ENCODE measurements around the gene KCNN4.
"Not testable (repeated sequence)": the region's sequence is repeated elsewhere in the genome, so short reads cannot be mapped to it uniquely, and the experiment has no call there.

Gene KCNN4

GRCh38 chr19:43780706-43781525 lies at the start of gene KCNN4:
KCNN4 (minus strand) TSS chr19:43780973; CDS start chr19:43780861, 112 bp downstream.
- intact Hi-C loops (cut with DNase I; ENCODE audit: low total_unique reads): no loop called here

DNA sequence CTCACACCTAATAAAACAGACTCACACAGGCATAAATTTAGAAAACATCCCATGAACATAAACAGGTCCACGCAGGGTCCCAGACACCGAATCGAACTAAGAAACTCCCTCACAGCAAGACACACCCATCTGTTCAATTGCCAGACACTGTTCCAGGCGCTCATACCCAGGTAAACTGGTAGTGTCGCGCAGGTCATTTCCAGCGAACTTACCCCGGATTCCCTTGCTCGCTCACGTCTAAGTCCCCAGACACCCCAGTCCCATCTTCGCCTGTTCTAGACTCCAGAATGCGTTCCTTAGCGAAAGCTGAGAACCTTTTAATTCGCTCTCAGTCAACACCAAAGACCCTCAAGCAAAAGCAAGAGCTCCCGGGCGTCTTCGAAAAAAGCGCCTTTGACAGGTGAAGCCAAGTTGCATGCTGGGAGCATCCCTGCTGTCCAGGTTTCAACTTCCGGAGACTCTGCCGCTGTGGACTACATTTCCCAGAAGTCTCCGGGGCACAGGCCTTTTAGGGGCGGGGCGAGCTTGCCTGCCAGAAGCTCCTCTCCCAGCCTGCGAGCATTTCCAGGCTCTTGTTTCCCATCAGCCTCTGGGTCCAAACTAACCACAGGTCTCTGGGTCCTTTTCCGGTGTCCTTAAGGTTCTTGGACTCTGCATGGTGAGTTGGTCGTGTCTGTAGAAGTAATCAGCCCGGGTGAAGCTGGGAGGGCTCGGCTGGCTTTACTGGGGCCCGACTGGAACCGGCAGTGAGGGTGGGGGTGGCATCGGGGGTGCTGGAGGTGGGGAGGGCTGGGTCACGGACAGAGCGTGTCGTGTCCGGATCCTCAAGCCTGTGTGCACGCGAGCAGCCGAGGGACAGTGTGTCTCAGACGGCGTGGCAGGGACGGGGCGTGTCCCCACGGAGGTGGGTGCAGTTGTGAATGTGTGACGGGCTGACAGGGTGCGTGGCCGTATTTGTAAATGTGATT lies 46.3 kb upstream of the KCNN4 start, which contains the start of gene ZNF283:
Gene ZNF283, plus strand, starts transcription at position 535 of the 968 bp plus-strand sequence. CDS start 6,184 bp downstream, outside the sequence.
- peaks cover 0 to 8% (median 5%) of the 10 kb centered on the region in 4 donors for H3K4me1 ChIP-seq
- peak within 1 kb of the TSS; percentile 64 to 72 for H3K27ac ChIP-seq
- no peaks in the 10 kb centered on the region for H3K9me3 ChIP-seq
- intact Hi-C loops (cut with DNase I; ENCODE audit: low total_unique reads): no loop called here
- TF ChIP-seq CTCF (IDR thresholded peaks at IDR 0.05): no peak
- H3K27me3 ChIP-seq: no peaks in the 10 kb centered on the region
- peaks cover 31 to 37% (median 35%) of the 10 kb centered on the region in 3 donors for H3K36me3 ChIP-seq
- H3K4me3 ChIP-seq: peak within 1 kb of the TSS; percentile 58 to 59
- peak; percentile 90 to 92 for DNase-seq

More at GRCh38 chr19:43780706-43781525, at the start of gene KCNN4:
- H3K4me1 ChIP-seq: peaks cover 0 to 39% (median 10%) of the 10 kb centered on the region in 4 donors
- no peaks in the 10 kb centered on the region for H3K36me3 ChIP-seq
- H3K9me3 ChIP-seq: no peaks in the 10 kb centered on the region
- TF ChIP-seq CTCF (IDR thresholded peaks at IDR 0.05): no peak
- H3K4me3 ChIP-seq: peak within 1 kb of the TSS; percentile 5 to 22
- peak within 1 kb of the TSS in 1 of 2 donors; percentile 32 for H3K27ac ChIP-seq
- no peak for DNase-seq
- peaks cover 0 to 43% of the 10 kb centered on the region in 2 donors for H3K27me3 ChIP-seq

- Histone ChIP-seq H3K36me3 (peaks cover 7 to 13% (median 11%) of the 10 kb centered on the region in 3 donors), H3K4me1 (peaks cover 0 to 15% (median 6%) of the 10 kb centered on the region in 4 donors)
- H3K27me3 ChIP-seq; H3K9me3 ChIP-seq; DNase-seq; H3K27ac ChIP-seq; intact Hi-C loops (cut with DNase I; ENCODE audit: low total_unique reads); H3K4me3 ChIP-seq: not testable (repeated sequence)
These were observed 43.8 kb upstream of the KCNN4 start for GRCh38 chr19:43824572-43824971.

DNA sequence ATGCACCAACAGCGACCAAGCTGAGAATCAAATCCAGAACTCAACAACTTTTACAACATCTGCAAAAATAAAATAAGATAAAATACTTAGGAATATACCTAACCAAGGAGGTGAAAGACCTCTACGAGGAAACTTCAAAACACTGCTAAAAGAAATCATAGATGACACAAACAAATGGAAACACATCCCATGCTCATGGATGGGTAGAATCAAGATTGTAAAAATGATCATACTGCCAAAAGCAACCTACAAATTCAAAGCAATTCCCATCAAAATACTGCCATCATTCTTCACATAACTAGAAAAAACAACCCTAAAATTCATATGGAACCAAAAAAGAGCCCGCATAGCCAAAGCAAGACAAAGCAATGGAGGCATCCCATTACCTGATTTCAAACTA lies 43.1 kb upstream of the KCNN4 start:
- intact Hi-C loops (cut with DNase I; ENCODE audit: low total_unique reads); H3K36me3 ChIP-seq; H3K4me3 ChIP-seq; DNase-seq; H3K27me3 ChIP-seq; H3K9me3 ChIP-seq; H3K27ac ChIP-seq: not testable (repeated sequence)
- H3K4me1 ChIP-seq: peaks cover 0 to 15% (median 6%) of the 10 kb centered on the region in 4 donors

DNA sequence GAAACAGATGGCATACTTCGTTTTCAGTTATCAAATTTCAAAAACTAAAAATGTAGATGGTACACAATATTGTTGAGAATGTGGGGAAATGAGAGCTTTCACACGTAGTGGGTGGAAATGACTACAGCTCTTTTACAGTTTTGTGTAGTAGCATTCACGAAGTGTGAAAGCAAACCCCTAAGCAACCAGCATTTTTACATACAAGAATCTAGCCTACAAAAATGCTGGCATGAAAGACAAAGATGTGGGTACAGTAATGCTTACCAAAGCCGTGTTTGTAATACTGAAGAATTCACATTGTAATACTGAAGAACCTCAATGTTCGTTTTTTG lies 40.1 kb upstream of the KCNN4 start:
- peaks cover 0 to 15% of the 10 kb centered on the region in 2 donors for H3K27me3 ChIP-seq
- intact Hi-C loops (cut with DNase I; ENCODE audit: low total_unique reads): no loop called here
- peaks cover 0 to 9% (median 0%) of the 10 kb centered on the region in 4 donors for H3K4me1 ChIP-seq
- no peak for DNase-seq
- no peak overlapping the region for H3K27ac ChIP-seq
- no peaks in the 10 kb centered on the region for H3K36me3 ChIP-seq
- no peak for TF ChIP-seq CTCF (IDR thresholded peaks at IDR 0.05)
- no peaks in the 10 kb centered on the region for H3K9me3 ChIP-seq
- H3K4me3 ChIP-seq: peak overlapping the region; percentile 33 to 46

- H3K4me3 ChIP-seq: peak overlapping the region; percentile 33 to 46
- no peaks in the 10 kb centered on the region for H3K36me3 ChIP-seq
- H3K27me3 ChIP-seq: peaks cover 0 to 15% of the 10 kb centered on the region in 2 donors
- H3K9me3 ChIP-seq: no peaks in the 10 kb centered on the region
- intact Hi-C loops (cut with DNase I; ENCODE audit: low total_unique reads): no loop called here
- no peak for DNase-seq
- H3K4me1 ChIP-seq: peaks cover 0 to 9% (median 0%) of the 10 kb centered on the region in 4 donors
- no peak for TF ChIP-seq CTCF (IDR thresholded peaks at IDR 0.05)
- no peak overlapping the region for H3K27ac ChIP-seq
These were observed 39.5 kb upstream of the KCNN4 start for GRCh38 chr19:43820098-43820883.

Measured in tibial artery (tissue), 4 donors.